ENCODE results near the gene CLRN2. TPM values are rescaled to one million over a fixed set of nuclear protein-coding genes. Genes with fewer than 3 reads are reported as not detected.

CLRN2 gene, protein sequence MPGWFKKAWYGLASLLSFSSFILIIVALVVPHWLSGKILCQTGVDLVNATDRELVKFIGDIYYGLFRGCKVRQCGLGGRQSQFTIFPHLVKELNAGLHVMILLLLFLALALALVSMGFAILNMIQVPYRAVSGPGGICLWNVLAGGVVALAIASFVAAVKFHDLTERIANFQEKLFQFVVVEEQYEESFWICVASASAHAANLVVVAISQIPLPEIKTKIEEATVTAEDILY
- polyA plus RNA-seq = not detected

DNA sequence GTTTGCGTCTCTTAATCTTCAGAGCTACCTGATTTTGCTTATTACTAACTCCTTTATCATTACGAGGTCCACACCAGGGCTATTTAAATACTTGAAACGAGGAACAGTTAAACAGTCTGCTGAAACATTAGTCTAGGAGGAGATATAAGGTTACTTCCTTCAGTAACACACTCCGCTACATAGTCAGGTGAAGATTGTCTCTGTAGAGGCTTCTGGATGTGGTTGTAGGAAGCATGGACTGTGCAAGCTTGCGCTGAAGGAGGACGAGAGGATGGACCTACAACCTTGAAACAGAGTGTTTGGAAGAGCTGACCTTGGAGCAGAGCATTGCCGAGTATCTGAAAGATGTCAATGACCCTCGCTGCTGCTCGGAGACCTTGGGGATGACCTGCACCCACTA is at the start of gene CLRN2:
Gene CLRN2, plus strand, starts transcription at position 301 of the 400 bp plus-strand sequence. CDS start 102 bp downstream, outside the sequence.
- Mint-ChIP-seq H3K27ac (no peak within 1 kb of the TSS), H3K4me3 (no peak within 1 kb of the TSS)

DNA sequence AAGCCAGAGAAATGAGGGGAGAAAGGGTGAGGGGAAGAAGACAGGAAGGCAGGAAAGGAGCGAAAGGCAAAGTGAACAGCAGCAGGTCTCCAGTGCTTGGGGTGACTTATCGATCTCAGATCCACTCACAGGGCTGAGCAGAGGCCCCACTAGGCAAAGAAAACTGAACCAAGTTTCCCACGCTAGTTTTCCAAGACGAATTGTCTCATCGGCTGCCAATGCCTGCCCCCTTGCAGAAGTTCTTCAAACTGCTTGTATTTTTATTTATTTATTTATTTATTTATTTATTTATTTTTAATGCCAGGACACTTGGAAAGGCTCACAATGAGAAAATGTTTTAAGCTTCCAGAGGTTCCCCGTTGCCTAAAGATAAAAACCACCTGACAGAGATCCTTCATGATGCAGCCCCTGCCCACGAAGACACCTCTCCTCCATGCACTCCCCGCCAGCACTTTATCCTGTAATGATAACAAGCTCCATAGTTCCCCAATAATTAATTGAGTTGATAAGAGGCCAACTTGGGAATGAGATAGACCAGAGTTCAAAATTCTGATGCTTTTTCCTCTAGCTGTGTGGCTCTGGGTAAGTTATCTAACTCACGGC is 46.2 kb upstream of the CLRN2 start:
- no peak for DNase-seq

More for the DNA sequence above, at the start of gene CLRN2:
- DNase-seq = no peak
- Mint-ChIP-seq H3K9me3 (peaks cover 0 to 2% (median 0%) of the 10 kb centered on the region in 6 donors), H3K27me3 (ENCODE audit: low read depth in 3 of 3) (peaks cover 0 to 6% (median 5%) of the 10 kb centered on the region in 3 donors), H3K4me1 (peaks cover 25 to 30% of the 10 kb centered on the region in 2 donors), H3K36me3 (no peaks in the 10 kb centered on the region)

DNA sequence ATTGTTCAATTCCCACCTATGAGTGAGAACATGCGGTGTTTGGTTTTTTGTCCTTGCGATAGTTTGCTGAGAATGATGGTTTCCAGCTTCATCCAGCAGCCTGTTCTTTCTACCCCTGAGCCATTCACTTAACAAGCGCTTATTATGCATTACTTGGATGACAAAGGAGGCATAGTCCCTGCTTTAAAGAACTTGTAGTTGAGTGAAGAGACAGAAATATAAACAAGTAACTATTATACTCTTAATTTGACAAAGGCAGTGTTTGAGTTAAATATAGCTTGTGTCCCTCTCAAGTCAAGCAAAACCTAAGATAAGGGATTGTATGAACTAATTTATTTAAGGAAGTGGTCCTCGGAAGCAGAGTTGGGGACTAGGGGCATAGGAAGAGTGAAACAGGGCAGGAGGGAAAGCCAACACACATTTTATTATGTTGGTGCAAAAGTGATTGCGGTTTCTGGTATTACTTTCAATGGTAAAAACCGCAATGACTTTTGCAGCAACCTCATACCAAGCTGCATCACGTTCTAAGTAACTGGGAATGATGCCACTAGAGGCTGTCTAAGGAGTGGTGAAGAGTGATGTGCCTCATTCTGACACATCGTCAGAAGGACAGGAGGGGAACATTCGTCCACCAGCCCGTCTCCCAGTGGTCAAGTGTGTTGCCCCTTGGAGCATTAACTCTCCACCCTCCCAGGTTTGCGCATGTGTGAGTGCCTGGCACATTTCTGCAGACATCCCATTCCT is 44.9 kb upstream of the CLRN2 start:
- no peak for DNase-seq
- H3K27ac Mint-ChIP-seq = no peak overlapping the region
- peaks cover 0 to 2% (median 1%) of the 10 kb centered on the region in 3 donors for H3K27me3 Mint-ChIP-seq (ENCODE audit: low read depth in 3 of 3)

More for the DNA sequence above, 46.2 kb upstream of the CLRN2 start:
- Mint-ChIP-seq H3K4me1 (no peaks in the 10 kb centered on the region), H3K27me3 (ENCODE audit: low read depth in 3 of 3) (peaks cover 0 to 2% (median 1%) of the 10 kb centered on the region in 3 donors), H3K27ac (no peak overlapping the region), H3K4me3 (no peak overlapping the region), H3K36me3 (no peaks in the 10 kb centered on the region), H3K9me3 (no peaks in the 10 kb centered on the region)

DNA sequence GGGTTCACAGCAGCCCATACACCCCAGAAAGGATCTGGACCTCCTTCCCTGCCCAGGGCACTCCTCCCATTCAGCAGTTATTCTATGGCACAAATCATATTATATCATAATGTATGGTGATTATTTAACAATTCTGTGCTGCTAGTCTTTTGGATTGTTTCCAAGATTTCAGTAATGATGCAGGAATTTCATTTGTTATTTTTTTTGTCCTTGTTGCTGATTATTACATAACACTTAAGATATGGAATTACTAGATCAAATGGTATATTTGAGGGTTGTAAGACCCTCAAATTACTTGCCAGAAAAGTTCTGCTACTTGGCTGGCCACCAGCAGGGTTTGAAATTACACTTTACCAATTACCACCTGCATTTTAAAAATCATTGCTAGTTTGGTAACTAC is 39.5 kb upstream of the CLRN2 start:
- Mint-ChIP-seq H3K4me3 (no peak overlapping the region), H3K4me1 (no peaks in the 10 kb centered on the region)

More for the DNA sequence above, 44.9 kb upstream of the CLRN2 start:
- Mint-ChIP-seq H3K9me3 (no peaks in the 10 kb centered on the region), H3K4me3 (no peak overlapping the region), H3K36me3 (no peaks in the 10 kb centered on the region), H3K4me1 (no peaks in the 10 kb centered on the region)

DNA sequence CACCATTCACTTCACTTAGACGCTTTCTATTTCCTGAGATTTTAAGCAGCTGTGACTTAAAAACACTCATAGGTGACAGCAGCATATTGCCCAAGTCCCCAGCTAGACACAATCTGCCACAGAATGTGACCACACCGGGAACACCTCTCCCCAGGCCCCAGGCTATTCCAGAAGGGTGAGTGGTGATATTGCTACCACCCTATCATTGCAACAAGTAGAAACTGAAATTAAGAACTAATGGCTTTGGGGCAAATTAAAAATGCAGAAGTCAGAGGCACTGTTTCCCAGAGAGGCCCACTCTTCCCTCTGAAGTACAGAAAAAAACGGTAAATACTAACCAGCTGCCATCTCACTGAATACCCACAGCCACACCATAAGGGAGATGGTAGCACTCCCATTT is 38.1 kb upstream of the CLRN2 start:
- Mint-ChIP-seq H3K36me3 (peaks cover 0 to 7% (median 4%) of the 10 kb centered on the region in 3 donors), H3K27me3 (ENCODE audit: low read depth in 3 of 3) (peaks cover 0 to 3% (median 0%) of the 10 kb centered on the region in 3 donors), H3K4me1 (no peaks in the 10 kb centered on the region), H3K27ac (peak overlapping the region in 2 of 6 donors; percentile 1 to 33), H3K4me3 (no peak overlapping the region), H3K9me3 (no peaks in the 10 kb centered on the region)
- no peak for DNase-seq

More for the DNA sequence above, 39.5 kb upstream of the CLRN2 start:
- Mint-ChIP-seq H3K27me3 (ENCODE audit: low read depth in 3 of 3) (peaks cover 0 to 3% (median 0%) of the 10 kb centered on the region in 3 donors), H3K9me3 (no peaks in the 10 kb centered on the region), H3K36me3 (peaks cover 0 to 7% (median 4%) of the 10 kb centered on the region in 3 donors), H3K27ac (no peak overlapping the region)
- DNase-seq = no peak

DNA sequence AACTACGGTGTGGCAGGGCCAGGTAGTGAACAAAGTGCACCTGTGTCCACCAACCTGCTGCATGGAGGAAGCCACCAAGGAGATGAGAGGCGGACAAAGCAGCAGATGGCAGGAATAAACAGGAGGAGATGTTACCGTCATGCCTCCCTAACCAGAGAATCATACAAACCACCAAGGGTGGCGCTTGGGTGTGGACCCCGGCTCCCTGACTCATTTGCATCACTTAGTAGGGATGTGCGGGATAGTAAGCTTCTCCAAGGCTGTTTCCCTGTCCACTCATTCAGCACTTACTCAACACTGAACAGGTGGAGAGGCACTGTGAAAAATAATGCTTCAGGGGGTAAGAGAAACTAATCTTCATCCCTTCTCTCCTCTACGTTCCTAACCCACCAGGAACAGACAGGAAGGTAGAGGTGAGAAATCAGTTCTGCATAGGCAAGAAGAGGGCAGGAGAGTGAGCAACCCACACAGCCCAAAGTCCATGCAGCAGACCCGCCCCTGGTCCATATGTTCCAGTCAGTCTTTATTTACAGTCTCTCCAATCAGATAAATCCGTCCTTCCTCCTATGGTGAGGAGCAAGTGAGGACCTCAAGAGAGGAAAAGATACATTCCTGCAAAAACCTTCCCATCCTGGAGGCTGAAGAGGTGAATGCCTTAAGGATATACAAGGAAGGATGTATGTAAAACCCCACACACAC is 37.0 kb upstream of the CLRN2 start:
- Mint-ChIP-seq H3K4me1 (no peaks in the 10 kb centered on the region), H3K27me3 (ENCODE audit: low read depth in 3 of 3) (peaks cover 0 to 3% (median 0%) of the 10 kb centered on the region in 3 donors), H3K9me3 (no peaks in the 10 kb centered on the region), H3K4me3 (no peak overlapping the region), H3K27ac (no peak overlapping the region), H3K36me3 (peaks cover 0 to 7% (median 4%) of the 10 kb centered on the region in 3 donors)
- DNase-seq = no peak

DNA sequence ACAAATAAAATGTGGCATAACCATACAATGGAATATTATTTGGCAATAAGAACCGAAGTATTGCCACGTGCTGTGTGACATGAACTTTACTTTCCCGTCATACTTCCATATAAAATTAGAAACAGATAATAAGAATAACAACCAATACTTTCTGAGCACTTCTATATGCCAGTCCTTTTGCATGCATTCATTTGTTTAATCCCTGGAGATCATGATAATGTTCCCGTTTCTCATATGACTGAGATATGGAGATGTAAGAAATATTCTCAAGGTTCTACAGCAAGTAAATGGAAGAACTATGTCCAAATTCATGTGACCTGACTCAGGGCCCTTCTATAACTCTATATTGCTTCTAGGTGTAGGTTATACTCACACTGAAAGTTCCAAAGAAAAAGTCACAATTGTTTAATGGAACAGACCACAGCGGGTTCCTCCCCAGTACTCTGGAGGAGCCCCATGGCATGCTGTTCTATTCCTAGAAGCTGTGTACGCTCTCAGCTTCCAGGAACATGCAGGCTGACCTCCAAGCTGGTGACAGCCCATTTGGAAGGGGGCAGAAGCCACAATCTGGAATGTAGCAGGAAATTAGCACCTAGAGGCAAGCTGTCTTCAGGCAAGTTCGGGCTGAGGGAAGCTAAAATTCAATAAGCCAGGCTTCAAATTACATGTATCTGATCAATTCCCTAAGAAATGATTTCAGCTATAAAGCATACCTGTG is 34.6 kb upstream of the CLRN2 start:
- Mint-ChIP-seq H3K36me3 (peaks cover 5 to 14% (median 11%) of the 10 kb centered on the region in 3 donors), H3K9me3 (no peaks in the 10 kb centered on the region), H3K27me3 (ENCODE audit: low read depth in 3 of 3) (peaks cover 0 to 3% (median 0%) of the 10 kb centered on the region in 3 donors), H3K27ac (no peak overlapping the region), H3K4me1 (no peaks in the 10 kb centered on the region), H3K4me3 (no peak overlapping the region)
- no peak for DNase-seq

DNA sequence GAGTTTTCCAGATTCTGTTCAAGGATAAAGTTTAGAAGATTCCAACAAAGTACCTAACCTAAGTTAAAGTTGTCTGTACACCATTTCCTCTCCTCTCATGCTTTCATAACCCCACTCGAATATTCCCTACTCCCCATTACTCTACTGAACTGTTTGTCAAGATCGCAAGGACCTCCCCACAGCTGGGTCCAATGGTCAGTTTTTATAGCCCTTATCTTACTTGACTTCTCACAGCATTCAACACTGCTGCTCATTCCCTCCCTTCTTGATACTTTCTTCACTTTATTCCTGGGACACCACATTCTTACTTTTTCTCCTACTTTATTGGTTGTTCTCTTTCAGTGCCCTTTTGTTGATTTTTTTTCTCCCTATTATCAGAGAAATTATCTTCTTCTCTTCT is 34.0 kb upstream of the CLRN2 start:
- Mint-ChIP-seq H3K4me1 (no peaks in the 10 kb centered on the region), H3K36me3 (peaks cover 5 to 17% (median 11%) of the 10 kb centered on the region in 3 donors), H3K9me3 (no peaks in the 10 kb centered on the region), H3K4me3 (no peak overlapping the region), H3K27ac (no peak overlapping the region), H3K27me3 (ENCODE audit: low read depth in 3 of 3) (peaks cover 0 to 3% (median 0%) of the 10 kb centered on the region in 3 donors)
- DNase-seq = no peak

DNA sequence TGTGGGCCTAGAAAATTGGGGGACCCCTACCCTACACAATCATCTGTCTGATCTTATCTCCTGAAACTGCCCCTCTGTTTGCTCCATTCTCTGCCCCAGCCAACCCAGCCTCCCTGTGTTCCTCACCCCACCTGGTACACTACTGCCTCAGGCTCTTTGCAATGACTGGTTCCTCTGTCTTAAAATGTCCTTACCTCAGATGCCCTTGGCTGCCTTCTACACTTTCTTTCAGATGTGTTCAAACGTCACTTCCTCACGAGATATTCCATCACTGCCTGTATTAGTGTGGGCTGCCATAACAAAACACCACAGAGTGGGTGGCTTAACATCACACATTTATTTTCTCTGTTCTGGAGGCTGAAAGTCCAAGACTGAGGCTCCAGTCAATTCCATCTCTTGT is 32.2 kb upstream of the CLRN2 start:
- H3K4me3 Mint-ChIP-seq = no peak overlapping the region
- H3K27ac Mint-ChIP-seq = no peak overlapping the region
- H3K36me3 Mint-ChIP-seq = peaks cover 11 to 16% (median 16%) of the 10 kb centered on the region in 3 donors
- H3K9me3 Mint-ChIP-seq = no peaks in the 10 kb centered on the region
- no peaks in the 10 kb centered on the region for H3K27me3 Mint-ChIP-seq (ENCODE audit: low read depth in 3 of 3)
- H3K4me1 Mint-ChIP-seq = no peaks in the 10 kb centered on the region
- no peak for DNase-seq

DNA sequence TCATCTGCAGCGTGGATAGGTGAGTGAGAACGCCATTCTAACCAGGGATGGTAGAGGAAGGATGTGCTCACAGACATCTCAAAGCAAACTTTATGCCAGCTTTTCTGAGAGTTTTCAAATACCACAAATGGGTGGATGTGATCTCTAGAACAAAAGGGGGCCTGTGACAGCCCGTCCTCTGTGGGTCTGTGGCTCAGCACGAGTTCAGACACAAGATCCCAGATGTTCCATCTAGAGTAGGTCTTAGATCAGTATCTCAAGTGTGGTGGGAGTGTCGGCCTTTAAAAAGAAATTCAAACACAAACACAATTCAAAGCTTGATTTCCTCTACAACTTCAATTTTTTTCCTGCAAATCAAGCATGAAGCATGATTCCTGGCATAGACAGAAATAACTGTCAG is 25.8 kb upstream of the CLRN2 start:
- peaks cover 11 to 37% (median 27%) of the 10 kb centered on the region in 3 donors for H3K36me3 Mint-ChIP-seq
- no peaks in the 10 kb centered on the region for H3K4me1 Mint-ChIP-seq
- peak overlapping the region in 1 of 6 donors; percentile 2 for H3K27ac Mint-ChIP-seq

DNA sequence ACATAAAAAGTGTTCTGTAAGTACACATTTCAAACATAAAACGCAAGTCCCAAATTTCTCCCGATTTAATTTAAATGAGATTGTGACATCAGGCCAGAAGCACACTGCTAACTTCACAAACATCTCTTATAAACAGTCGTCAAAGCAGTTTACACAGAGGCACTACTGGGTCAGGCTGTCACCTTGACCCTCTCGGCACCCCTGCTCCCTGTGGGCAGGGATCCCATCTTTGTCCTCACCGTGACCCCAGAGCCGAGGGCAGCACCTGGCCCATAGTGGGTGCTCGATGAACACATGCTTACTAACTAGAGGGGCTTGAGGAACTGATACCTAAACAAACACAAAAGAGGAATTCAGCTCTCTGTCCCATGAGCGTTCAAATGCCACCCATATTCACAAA is 25.2 kb upstream of the CLRN2 start:
- Mint-ChIP-seq H3K9me3 (no peaks in the 10 kb centered on the region), H3K36me3 (peaks cover 11 to 34% (median 30%) of the 10 kb centered on the region in 3 donors), H3K27ac (no peak overlapping the region), H3K27me3 (ENCODE audit: low read depth in 3 of 3) (no peaks in the 10 kb centered on the region), H3K4me3 (no peak overlapping the region), H3K4me1 (no peaks in the 10 kb centered on the region)
- DNase-seq = no peak

More for the DNA sequence above, 25.8 kb upstream of the CLRN2 start:
- no peak for DNase-seq
- no peaks in the 10 kb centered on the region for H3K9me3 Mint-ChIP-seq
- H3K27me3 Mint-ChIP-seq (ENCODE audit: low read depth in 3 of 3) = no peaks in the 10 kb centered on the region
- H3K4me3 Mint-ChIP-seq = no peak overlapping the region

DNA sequence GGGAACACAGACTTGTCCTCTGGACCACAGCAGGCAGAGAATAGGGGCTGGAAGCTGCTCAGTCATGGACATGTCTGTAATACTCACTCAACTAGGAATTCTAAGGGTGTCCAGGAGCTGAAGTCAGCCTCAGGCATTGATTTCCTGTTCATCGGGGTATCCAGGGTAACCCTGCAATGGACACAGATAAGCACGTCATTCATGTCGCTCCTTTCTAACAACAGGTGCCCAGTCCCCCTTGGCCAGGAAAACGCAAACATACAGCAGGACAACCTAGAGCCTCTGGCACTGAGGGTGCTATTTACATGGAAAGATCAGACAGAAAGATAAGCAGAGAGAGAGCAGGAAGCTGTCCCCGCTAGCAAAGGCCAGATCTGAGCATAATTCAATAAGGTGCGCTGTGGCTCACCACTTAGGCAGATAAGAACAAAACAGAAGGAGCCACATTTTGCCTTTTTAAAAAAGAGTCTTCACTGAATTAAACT is 24.3 kb upstream of the CLRN2 start:
- Mint-ChIP-seq H3K4me1 (no peaks in the 10 kb centered on the region), H3K27ac (peak overlapping the region in 1 of 6 donors; percentile 56), H3K4me3 (no peak overlapping the region), H3K36me3 (peaks cover 7 to 33% (median 22%) of the 10 kb centered on the region in 3 donors), H3K27me3 (ENCODE audit: low read depth in 3 of 3) (no peaks in the 10 kb centered on the region), H3K9me3 (no peaks in the 10 kb centered on the region)
- DNase-seq = no peak

DNA sequence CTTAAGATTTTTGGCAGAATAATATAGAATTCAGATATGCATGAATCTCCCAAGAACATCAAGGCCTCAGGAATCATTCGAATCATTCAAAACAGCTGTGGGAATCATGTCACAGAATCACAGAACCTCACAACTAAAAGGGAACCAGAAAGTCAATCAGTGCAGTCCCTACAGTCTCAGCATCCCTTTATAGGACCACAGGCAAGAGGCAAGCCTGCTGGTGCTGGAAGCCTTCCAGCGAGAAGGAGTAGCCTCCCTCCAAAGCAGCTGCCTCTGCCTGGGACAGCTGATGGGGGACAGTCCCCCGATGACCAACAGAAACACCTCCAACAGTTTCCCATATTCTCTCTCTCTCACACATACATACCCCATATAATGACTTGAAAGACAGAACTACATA is 23.8 kb upstream of the CLRN2 start:
- no peak for DNase-seq
- Mint-ChIP-seq H3K27ac (no peak overlapping the region), H3K4me1 (no peaks in the 10 kb centered on the region), H3K4me3 (no peak overlapping the region), H3K9me3 (no peaks in the 10 kb centered on the region), H3K27me3 (ENCODE audit: low read depth in 3 of 3) (no peaks in the 10 kb centered on the region), H3K36me3 (peaks cover 4 to 30% (median 20%) of the 10 kb centered on the region in 3 donors)
